Peyer's patch (tissue), 4 donors: ENCODE results near the gene AOAH.

Experiments used
- CTCF ChIP-seq, 6 experiments: fragments of 450-650 bp in 4 of 6; fragments of 200-600 bp in 2 of 6; sonication (generic) in 1 of 6; IDR thresholded peaks; one replicate each; pipeline ENCODE4 v1.5.1; 2017 to 2019; ENCODE audit warnings: antibody characterized with exemption in 6 of 6, mild to moderate bottlenecking in 3 of 6, moderate library complexity in 1 of 6
- POLR2A ChIP-seq, 2 donors: fragments of 450-650 bp; IDR thresholded peaks; one replicate each; pipeline ENCODE4 v1.5.1; 2017; ENCODE audit warnings: antibody characterized with exemption in 2 of 2, mild to moderate bottlenecking in 2 of 2, moderate library complexity in 2 of 2

GRCh38 chr7:36736090-36736898, 12.0 kb upstream of the AOAH start:
- no peak for TF ChIP-seq POLR2A (IDR thresholded peaks at IDR 0.05)
- TF ChIP-seq CTCF (IDR thresholded peaks at IDR 0.05), result no peak
